H4 (cell line): ENCODE results near the gene RBX1. TPM values are rescaled to one million over a fixed set of nuclear protein-coding genes. Genes with fewer than 3 reads are reported as not detected.

Experiments
- DNase-seq: peaks from one replicate; pipeline ENCODE4 v3.0.0-alpha.2; 2015; ENCODE audit warnings: low spot score
- total RNA-seq: library from RNA; depleted of rRNA; stranded (reverse); fragments of >200 nt; shearing (Covaris generic); gene quantifications from 2 replicates; pipeline ENCODE4 v1.2.3, GENCODE V29; 2014; rRNA removed

The RBX1 gene
- total RNA-seq, 1 experiment from 2014 or later, result 76.0 TPM

- peak; percentile 69 for DNase-seq
Observed at GRCh38 chr22:41022470-41023298, 71.5 kb downstream of the RBX1 start.

Other genes with a start within 250 kb of the RBX1 start
- gene SLC25A17, start 132.0 kb upstream of the RBX1 start, total RNA-seq, result 46.1 and 47.3 TPM in 2 replicates
- 145 and 175 TPM in 2 replicates for gene ST13, start 94.7 kb upstream of the RBX1 start, total RNA-seq
- 7.9 and 16.7 TPM in 2 replicates for gene XPNPEP3, start 94.2 kb upstream of the RBX1 start, total RNA-seq
- not detected in 2 replicates for gene DNAJB7, start 89.3 kb upstream of the RBX1 start, total RNA-seq
- 27.1 and 30.7 TPM in 2 replicates for gene EP300, start 141.2 kb downstream of the RBX1 start, total RNA-seq